GM18861 (cell line): ENCODE measurements around the gene ADGRL3.

ENCODE experiments used
- ATAC-seq: cut with Tn5 transposase; IDR thresholded peaks from one replicate; pipeline ENCODE4 v1.9.1; 2021; ENCODE audit not compliant: unreplicated experiment

The ADGRL3 gene

DNA sequence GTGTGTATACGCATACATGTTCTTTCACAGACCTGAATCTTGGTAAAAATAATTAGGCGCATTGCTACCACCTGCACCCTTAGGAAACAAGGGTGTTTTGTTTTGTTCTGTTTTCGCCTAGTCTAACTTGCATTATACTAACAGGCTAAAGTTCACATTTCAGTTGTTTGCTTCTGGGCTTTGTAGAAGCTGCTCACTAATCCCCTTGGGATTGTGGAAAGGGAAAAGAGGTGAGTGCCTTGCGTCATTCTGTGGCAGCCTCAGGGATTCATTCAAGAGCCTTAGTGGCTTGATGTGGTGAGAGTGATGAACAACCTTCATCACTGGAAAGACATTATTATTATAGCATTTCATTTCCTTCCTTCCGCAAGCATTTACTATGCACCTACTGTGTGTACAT lies 331.1 kb downstream of the ADGRL3 start:
- no peak for ATAC-seq

DNA sequence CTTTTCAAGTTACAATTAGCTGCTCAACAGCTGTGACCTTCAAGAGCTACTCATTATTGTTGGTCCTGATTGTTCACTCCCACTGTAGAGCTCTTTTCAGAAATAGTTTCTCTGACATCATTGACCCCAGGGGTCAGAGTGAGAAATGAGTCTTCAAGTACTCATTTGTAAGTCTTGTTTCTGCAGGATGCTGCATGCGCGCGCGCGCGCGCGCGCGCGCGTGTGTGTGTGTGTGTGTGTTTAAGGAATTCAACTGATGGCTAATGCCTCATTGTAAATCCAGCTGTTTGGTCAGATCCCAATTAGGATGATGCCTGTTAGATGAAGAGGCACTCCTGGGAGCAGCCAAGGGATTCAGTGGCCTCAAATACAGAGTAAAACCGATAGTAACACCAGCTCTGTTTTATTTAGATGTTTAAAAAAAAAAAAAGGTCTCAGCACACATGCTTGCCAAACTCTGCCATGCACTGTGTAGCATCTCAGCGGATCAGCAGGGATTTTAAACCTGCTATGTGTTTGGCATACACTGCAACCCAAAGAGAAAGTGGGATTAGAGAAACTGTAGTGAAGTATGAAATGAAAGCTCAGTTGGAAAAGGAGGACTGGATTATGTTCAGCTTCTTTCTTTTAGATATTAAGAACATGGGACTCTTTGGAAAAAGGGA lies 332.3 kb downstream of the ADGRL3 start:
- no peak for ATAC-seq

DNA sequence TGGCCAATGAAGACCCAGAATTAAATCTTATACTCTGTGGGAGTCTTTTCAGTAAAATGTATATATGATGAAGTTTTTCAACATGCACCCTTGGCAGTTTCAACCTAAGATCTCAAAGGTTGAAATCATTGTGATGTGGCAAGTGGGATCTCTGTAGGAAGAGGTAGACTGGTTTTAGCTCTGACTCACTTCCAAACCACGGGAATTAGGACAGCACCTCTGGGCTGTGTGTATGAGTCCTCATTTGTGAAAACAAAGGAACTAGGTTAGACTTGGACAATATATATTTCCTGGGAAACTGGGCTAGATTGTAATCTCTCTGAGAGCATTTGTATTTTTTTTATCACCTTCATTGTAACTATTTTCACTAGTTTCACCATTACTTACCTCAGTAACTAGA lies 333.0 kb downstream of the ADGRL3 start:
- no peak for ATAC-seq

DNA sequence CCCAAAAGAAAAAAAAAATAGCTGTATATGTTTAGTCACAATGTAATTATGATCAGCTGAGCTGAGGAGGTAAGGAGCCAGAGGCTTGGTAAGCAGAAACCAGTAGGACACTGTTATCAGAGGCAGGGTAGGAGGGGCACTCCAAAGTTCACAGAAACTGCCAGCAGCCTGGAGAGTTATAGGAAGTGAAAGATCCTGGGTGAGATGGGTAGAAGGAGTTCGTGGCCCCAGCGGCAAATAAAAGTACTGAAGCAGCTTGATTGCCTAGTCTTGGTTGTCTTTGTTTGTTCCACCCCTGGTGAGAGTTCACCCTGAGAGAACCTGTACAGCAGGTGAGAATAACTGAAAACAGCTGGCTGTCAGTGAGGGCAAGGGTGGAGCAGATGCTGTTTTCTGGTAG lies 340.8 kb downstream of the ADGRL3 start:
- ATAC-seq, result no peak

DNA sequence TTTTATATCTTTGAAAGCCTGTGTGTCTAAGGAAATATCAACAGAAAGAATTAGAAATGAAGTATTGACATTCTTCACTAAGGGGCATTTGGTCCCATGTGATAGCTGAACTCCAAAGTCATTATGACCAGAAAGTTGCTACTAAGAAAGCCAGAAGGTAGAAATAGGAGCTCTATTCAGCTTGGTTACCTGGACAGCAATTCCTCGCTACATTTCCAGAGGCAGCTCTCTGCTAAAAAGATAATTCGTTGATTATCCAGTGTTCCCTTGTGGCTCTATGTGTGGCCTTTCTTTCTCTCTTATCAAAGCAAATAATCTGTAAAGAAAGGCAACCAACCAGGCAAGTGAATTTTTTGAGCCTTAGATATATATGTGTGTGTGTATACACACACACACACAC lies 341.3 kb downstream of the ADGRL3 start:
- no peak for ATAC-seq

DNA sequence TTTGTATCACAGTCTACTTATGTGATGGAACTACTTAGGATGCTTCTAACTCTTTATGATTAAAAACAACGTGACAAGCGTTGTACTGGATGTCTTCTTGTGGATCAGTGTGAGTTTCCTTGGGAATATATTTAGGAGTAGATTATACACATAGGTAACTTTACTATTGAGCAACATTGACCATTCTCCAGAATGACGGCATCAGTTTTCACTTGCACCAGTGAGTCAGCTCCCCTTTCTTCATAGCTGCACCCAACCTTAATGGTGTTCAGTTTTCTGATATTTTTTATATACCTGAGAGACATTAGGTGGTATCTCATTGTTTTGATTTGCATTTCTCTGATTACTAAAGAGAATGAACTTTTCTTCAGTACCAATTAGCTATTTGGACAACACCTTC lies 343.9 kb downstream of the ADGRL3 start:
- ATAC-seq, result no peak

DNA sequence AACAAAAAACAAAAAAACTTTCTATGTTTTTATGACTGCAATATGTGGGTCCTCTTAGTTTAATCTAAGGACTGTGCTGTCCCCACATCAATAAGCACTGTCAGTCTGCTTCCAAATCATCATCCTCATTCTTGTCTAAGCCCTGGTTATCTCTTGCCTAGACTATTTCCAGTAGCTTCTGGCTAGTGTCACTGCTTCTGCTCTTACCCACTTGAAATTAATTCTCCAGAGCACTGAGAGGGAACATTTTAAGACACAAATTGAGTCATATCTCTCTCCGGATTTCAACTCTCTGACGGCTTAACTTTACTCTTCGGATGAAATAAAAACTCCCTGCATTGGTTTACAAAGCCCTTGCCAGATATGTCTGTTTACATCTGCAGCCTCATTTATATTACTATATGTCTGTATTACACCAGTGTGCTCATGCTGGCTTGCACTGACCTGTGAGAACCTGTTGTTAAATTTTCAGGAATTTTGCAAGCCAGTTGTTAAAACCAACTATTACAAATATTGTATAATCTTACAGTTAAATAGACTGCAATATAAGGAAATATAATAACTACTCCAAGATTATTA lies 345.9 kb downstream of the ADGRL3 start:
- ATAC-seq, result no peak

DNA sequence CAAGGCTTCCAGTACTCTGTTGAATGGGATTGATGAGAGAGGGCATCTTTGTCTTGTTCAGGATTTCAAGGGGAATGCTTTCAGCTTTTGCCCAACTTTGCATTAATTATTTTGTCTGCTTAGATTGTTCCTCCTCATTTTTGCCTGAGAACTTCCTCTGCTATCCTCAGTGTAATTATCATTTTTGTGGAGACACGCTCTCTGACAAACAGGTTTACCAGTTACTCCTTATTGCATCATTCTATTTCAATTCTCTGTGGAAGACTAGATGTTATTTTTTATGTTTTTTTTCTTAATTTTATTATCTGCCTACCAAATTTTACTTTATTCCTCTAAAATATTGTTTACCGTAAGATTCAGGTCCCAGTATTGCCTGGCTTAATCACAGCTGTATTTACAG lies 349.2 kb downstream of the ADGRL3 start:
- ATAC-seq, result no peak

DNA sequence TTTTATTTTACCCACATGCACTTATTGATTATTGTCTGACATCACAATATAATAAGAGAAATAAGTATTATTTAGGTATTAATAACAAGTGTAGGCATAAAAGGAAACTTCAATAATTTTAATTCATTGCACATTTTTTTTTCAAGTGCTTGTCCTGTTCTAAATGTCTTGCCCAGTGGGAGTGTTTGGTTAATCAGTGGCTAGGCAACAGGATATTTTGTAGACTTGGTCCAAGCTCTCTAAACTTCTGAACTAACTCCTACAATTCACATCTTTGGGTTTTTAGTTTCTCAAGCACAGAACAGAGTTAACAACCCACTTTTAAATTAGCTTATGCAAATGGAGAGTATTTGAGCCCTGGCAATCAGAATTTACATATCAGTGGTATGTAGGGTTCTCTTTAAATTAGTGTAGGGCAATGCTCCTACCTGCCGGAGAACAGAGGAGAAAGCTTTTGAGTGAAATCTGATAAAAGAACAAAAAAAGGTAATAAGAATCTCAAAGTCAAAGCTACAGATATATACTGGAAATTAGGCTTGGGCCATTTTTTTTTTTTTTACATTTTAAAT lies 353.5 kb downstream of the ADGRL3 start:
- ATAC-seq, result no peak

DNA sequence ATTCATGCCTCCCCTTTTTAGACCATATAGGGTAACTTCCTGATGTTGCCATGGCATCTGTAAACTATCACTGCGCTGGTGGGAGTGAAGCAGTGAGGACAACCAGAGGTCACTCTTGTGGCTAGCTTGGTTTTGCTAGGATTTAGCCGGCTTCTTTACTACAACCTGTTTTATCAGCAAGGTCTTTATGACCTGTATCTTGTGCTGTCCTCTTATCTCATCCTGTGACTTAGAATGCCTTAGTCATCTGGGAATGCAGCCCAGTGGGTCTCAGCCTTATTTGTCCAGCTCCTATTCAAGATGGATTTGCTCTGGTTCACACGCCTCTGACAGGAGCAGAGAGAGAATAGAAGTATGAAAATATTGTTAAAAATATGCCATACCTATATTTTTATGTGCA lies 355.7 kb downstream of the ADGRL3 start:
- no peak for ATAC-seq

DNA sequence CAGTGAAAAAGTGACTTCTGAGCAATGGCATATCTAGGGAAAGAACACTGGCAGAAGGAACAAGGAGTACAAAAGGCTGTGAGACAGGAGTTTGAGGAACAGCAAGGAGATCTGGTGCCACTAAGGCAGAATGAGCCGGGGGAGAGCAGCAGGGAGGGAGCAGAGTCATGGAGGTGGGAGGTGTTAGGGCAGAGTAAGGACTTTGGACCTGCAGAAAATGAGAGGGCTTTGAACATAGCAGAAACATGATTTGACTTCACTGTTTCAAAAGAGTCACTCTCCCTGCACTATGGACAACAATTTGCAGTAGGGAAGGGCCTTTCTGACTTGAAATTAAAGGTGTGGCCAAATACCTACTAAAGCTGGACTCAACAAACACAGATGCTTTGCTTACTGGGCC lies 356.2 kb downstream of the ADGRL3 start:
- ATAC-seq, result no peak

DNA sequence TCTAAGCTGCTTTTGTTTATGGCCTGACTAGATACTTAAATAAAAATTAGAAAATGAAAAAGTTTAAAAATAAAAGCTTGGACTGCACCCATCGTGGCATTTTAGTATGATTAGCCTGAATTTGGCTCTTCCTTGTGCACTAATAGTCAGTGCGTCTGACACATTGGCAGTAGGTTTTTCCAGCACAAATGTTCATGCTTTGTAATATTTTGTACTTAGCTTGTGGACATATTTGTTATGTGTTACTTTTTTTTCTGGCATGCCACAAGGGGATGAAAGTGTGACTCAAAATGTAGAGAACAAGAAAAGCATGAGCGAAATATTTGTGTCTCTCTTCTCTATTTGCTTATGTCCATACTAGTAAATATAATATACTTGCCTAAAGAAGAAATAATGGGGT lies 359.3 kb downstream of the ADGRL3 start:
- ATAC-seq, result no peak

DNA sequence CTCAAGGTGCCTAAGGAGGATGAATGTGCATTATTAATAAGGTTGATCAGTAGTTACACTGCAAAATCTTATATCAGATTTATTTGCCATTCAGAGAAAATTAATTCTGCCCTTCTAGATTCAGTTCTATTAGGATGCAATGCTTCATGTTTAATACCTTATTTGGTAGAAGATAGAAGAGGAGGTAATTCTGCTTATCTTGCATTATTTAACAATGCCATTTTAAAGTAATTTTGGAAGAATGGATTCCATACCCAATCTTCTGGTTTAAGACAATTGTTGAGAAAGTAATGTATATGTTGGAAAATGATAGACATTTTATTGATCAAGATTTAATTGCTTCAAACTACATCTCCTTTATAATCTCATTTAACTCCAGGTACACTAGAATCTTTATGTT lies 360.9 kb downstream of the ADGRL3 start:
- no peak for ATAC-seq

DNA sequence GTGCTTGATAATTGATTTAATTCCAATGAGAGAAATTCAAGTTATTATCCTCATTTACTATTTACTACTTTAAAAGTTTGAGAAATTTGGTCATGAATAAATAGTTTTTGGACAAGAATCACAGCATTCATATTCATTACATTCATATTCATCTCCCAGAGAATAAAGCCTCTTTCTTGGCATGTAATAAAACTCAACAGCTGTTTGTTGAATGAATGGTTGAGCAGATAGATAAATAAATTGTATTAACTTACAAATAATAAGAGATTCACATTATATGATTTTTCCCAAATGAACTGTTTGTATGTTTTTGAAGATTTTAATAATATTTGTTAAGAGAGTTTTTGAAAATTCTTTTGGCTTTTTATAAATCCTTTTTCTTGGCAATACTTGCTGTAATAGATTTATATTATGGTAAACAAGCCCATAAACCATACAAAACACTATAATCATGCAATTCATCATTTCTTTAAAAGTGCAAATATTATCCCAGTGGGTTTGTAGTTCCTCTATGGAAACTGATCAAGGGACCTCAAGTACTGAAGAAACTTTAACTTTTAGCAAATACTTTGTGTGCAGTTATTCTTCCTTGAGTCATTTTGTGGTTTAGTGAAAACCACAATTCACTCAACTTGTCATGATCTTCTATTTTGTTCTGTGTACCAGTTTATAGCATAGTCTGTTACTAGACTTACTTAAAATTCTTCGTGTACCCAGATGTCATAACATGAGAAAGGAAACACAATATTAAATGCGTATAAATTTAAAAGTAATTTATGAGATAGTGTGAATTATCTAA lies 371.8 kb downstream of the ADGRL3 start:
- ATAC-seq, result no peak

DNA sequence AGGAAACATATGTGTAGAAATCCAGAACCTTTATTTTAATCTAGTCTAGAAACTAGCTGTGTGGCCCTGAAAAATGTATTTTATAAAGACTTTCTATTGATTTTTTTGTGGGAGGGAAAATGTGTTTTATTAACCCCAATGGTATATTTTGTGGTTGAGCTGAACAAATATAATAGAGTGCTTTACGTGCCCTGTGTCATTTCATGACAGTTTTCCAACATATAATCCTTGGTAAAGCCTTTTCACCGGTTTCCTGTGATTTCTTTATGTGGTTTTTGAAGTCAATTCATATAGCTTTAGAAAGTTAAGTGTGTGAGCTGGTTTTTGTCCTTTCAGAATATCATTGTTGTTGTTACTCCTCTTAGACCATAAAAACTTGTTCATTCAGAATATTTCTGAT lies 375.7 kb downstream of the ADGRL3 start:
- no peak for ATAC-seq

DNA sequence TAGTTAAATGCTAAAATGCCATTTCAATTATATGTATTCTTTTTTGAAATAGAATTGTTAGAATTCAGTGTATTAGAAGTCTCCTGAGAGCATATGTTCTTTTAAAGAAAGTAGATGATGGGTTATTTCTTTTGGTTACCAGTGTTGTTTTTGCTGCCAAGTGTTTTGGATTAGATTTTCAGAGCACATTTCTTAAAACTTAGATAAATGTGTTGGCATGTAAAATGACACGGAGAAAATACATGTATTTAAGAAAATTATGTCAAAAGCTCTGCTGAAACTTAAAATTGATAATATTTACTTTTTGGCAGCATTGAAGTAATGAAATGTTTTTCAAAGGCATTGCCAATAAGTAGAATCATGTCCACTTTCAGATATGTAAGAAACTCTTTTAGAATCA lies 379.7 kb downstream of the ADGRL3 start:
- ATAC-seq, result no peak

DNA sequence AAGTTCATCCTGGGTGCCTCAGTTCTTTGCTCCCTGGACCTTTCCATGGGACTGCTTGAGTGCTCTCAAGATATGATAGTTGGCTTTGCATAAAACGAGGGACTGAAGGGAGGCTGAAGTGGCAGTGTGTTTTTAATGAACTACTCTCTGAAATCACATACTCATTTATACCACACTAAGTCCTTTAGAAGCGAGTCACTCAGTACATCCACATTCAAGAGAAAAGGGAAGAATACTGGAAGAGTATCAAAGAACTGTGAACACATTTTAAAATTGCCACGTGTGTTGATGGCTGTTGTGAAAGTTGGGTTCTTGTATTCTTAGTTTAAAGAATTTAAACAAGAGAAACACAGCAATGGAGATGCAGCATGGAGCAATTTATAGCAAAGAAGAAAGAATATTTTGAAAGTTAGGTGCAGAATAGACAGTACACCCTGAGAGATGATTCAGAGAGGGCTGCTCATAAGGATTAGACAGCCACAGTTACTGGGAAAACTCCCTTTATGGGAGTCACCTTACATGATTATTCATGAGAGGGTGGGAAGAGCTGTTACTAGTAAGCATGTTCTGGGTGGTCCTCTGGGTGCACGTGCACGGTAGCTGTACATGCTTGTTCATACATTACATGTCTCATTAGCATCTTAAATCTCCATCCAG lies 380.7 kb downstream of the ADGRL3 start:
- ATAC-seq, result no peak

DNA sequence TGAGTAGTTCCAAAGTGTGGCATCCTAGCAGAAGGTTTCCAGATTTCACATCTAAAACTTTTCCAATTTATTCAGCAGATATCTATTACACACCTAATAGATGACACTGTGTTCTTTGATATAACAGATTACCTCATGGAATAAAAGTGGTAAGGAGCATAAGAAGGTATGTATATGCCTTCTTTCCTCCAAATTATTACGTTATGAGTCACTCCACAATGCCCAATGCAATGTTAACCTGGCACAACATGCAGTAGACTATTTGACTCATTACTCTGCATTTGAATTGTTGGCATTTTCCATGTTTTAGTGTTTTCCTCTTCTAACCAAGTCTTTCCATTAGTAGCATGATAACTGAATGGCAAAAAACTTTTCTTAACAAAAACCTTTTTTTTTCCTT lies 383.6 kb downstream of the ADGRL3 start:
- no peak for ATAC-seq

DNA sequence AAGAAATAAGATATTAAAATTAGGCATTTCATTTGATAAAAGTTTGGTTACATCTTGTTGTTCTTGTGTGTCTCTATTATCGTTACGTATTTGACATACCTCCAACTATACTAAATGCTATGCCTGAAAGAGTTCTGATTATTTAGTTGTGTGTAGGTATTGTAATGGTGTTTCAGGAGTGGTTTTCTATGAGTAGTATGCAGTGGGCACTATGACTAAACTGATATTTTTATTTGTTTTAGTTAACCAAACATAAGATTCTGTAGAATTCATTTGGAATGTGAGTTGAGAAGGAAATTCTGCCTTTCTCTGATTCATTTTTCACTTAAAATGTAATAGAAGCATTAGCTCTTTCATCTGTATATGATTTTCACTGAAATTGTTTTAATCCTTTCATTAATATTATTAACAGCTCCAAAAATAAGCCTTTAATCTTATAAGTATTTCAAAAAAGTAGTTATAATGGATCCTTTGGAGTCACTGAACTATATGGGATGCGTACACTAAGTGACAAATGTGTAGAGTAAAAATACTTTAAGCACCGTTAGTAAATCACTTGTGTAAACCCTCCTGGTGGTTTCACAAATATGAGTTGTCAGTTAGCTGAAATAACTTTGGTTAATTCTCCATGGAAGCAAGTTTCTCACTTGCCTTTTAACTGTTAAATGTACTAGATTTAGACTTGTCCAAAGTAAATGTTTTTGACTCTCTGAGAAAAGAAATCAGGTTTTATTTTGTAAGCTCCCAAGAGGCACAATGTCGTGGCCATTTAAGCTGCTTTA lies 388.7 kb downstream of the ADGRL3 start:
- no peak for ATAC-seq

DNA sequence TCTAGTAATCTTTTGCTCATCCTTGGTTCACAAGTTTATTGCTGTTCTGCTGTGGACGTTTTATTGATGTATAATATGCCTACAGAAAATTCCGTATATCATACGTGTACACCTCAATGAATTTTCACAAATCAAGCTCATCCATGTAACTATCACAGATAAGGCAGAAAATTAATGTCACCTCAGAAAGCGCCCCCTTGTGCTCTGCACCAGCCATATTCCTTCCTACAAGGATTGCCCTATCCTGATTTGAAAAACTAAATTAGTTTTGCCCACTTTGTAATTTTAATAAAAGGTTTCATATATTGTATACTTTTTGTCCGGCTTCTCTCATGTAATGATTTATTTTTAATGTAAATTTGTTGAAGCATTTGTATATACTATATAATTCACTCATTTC lies 390.8 kb downstream of the ADGRL3 start:
- no peak for ATAC-seq
